HG03469 (cell line): ENCODE measurements around the gene CFAP90.

Source experiments
- ATAC-seq: cut with Tn5 transposase; IDR thresholded peaks from one replicate; pipeline ENCODE4 v1.9.1; 2021; ENCODE audit warnings: mild to moderate bottlenecking, moderate library complexity, moderate number of reproducible peaks; ENCODE audit not compliant: unreplicated experiment

CFAP90 gene

DNA sequence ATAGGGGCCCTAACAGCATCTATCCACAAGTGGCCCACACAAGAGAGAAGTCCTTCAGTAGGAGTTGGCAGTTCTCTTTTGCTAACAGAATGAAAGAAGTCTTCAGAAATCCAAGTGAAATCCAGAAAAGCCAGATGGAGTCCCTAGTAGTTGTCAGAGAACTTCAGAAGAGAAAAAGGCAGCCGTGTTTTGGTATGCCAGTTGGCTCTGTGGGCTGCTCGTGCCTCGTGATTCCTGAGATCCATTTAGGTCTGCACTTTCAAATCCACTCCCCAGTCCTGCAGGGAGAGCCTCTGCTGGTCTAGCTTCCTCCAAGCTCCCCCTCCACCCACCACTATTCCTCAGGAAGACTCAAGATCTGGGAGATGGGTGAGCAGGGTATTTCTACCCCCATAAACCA is 69.0 kb downstream of the CFAP90 start:
- ATAC-seq, result no peak
